ENCODE results near the gene SLC16A8. TPM values are rescaled to one million over a fixed set of nuclear protein-coding genes. Genes with fewer than 3 reads are reported as not detected.
"Not testable (repeated sequence)": the region's sequence is repeated elsewhere in the genome, so short reads cannot be mapped to it uniquely, and the experiment has no call there.

The SLC16A8 gene
- total RNA-seq, 1 experiment from 2014 or later, result 1.1 TPM

DNA sequence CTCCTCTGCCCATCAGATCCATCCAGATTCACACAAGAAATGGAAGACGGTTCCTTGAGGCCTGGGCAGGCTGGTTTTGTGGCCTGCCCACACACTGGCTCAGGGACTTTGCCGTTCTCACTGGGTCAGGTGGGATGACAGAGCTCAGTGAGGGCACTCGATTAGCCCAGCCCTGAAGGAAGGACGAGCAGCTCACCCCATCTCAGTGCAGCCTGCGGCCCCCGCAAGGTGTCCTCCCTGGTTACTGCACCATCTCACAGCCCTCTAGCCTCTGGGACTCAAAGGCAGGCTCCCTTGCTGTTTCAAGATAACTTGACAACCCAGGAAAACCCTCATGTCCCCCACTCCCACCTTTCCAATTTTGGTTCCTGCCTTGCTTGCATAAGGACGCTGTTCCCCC is 4.2 kb downstream of the SLC16A8 start:
- no peak overlapping the region for H3K56ac ChIP-seq (ENCODE audit: insufficient read length, low read depth, low read length)
- no peak overlapping the region for H2BK15ac ChIP-seq (ENCODE audit: low read depth, low read length)
- H4K8ac ChIP-seq (replicated peaks; ENCODE audit: insufficient read length, low read depth, low read length), result no peak overlapping the region
- Mint-ChIP-seq H3K9me3 (no peaks in the 10 kb centered on the region), H3K36me3 (ENCODE audit: insufficient read depth in 1 of 3, low read depth in 3 of 3) (peaks cover 0 to 11% (median 2%) of the 10 kb centered on the region in 3 experiments; a peak in 3 of 7 replicates), H3K4me1 (peaks cover 8 to 24% of the 10 kb centered on the region in 2 experiments), H3K4me3 (no peak overlapping the region), H3K27ac (no peak overlapping the region; a peak in 1 of 7 replicates), H3K27me3 (ENCODE audit: low read depth) (peaks cover 23% of the 10 kb centered on the region)
- H3T11ph ChIP-seq (ENCODE audit: low read length), result no peak overlapping the region
- H4K20me1 ChIP-seq (ENCODE audit: control insufficient read depth, insufficient read depth, insufficient read length), result no peaks in the 10 kb centered on the region
- no peak overlapping the region for H3K23ac ChIP-seq (ENCODE audit: insufficient read length, low read depth, low read length)
- no peak overlapping the region for H2BK5ac ChIP-seq (ENCODE audit: insufficient read length, low read length)
- no peak overlapping the region for H4K5ac ChIP-seq (ENCODE audit: insufficient read length, low read depth, low read length)
- H3K27me3 ChIP-seq (ENCODE audit: insufficient read depth, low read length), result peaks cover 5% of the 10 kb centered on the region; the same call in 1 of the 2 replicates
- H2BK120ac ChIP-seq (ENCODE audit: low read depth, low read length, poor library complexity, severe bottlenecking), result no peak overlapping the region
- DNase-seq, result no peak
- no peak overlapping the region for H2BK20ac ChIP-seq (ENCODE audit: low read depth, low read length, poor library complexity, severe bottlenecking)
- no peak overlapping the region for H3K4me2 ChIP-seq (ENCODE audit: insufficient read depth, insufficient read length, low read length)
- TF ChIP-seq, protein P1, sequence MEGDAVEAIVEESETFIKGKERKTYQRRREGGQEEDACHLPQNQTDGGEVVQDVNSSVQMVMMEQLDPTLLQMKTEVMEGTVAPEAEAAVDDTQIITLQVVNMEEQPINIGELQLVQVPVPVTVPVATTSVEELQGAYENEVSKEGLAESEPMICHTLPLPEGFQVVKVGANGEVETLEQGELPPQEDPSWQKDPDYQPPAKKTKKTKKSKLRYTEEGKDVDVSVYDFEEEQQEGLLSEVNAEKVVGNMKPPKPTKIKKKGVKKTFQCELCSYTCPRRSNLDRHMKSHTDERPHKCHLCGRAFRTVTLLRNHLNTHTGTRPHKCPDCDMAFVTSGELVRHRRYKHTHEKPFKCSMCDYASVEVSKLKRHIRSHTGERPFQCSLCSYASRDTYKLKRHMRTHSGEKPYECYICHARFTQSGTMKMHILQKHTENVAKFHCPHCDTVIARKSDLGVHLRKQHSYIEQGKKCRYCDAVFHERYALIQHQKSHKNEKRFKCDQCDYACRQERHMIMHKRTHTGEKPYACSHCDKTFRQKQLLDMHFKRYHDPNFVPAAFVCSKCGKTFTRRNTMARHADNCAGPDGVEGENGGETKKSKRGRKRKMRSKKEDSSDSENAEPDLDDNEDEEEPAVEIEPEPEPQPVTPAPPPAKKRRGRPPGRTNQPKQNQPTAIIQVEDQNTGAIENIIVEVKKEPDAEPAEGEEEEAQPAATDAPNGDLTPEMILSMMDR (conservative IDR thresholded peaks at IDR 0.05), result no peak
- no peak overlapping the region for H3K9ac ChIP-seq (ENCODE audit: extremely low read depth, insufficient read length, low read length)
- no peak overlapping the region for H4K91ac ChIP-seq (ENCODE audit: insufficient read length, low read depth, low read length)
- H3K4ac ChIP-seq (ENCODE audit: low read depth, low read length), result no peak overlapping the region
- H3K4me1 ChIP-seq (ENCODE audit: insufficient read depth, low read length), result no peaks in the 10 kb centered on the region; the same call in 1 of the 2 replicates
- no peaks in the 10 kb centered on the region for H3K79me1 ChIP-seq (ENCODE audit: insufficient read depth, low read depth, low read length, poor library complexity, severe bottlenecking)
- H2AFZ ChIP-seq (ENCODE audit: low read length), result no peak overlapping the region
- H3K79me2 ChIP-seq (ENCODE audit: insufficient read depth, low read length), result no peaks in the 10 kb centered on the region
- no peaks in the 10 kb centered on the region for H3K9me3 ChIP-seq (ENCODE audit: control insufficient read depth, low read depth, low read length)
- no peak overlapping the region for H3K27ac ChIP-seq (ENCODE audit: insufficient read length, low read depth, low read length)
- H2BK12ac ChIP-seq (ENCODE audit: insufficient read length, low read depth, low read length), result no peak overlapping the region
- H3K14ac ChIP-seq (ENCODE audit: insufficient read depth, low read length), result no peak overlapping the region
- no peaks in the 10 kb centered on the region for H3K23me2 ChIP-seq (ENCODE audit: insufficient read length, low read depth, low read length, poor library complexity, severe bottlenecking)
- no CpG with 5 or more reads among the region's 7 CpGs for WGBS (ENCODE audit: extremely low coverage, insufficient read length, low lambda C conversion rate)
- H2AK5ac ChIP-seq (ENCODE audit: insufficient read length, low read length), result no peak overlapping the region
- H3K18ac ChIP-seq (ENCODE audit: insufficient read length, low read depth, low read length), result no peak overlapping the region

DNA sequence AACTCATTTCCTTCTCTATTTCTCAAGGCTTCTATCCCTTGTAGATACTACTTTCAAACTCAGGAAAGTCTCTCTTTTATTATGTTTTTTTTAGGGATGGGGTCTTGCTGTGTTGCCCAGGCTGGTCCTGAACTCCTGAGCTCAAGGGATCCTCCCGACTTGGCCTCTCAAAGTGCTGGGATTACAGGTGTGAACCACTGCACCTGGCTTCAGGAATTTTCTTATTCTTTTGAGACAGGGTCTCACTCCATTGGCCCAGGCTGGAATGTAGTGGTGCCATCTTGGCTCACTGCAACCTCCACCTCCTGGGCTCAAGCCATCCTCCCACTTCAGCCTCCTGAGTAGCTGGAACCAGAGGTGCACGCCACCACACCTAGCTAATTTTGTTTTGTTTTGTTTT is 4.8 kb downstream of the SLC16A8 start:
- H3K18ac ChIP-seq (ENCODE audit: insufficient read length, low read depth, low read length); H3K4ac ChIP-seq (ENCODE audit: low read depth, low read length); H3K27ac Mint-ChIP-seq; H4K5ac ChIP-seq (ENCODE audit: insufficient read length, low read depth, low read length); H3K27me3 ChIP-seq (ENCODE audit: insufficient read depth, low read length); H3K14ac ChIP-seq (ENCODE audit: insufficient read depth, low read length); H2BK5ac ChIP-seq (ENCODE audit: insufficient read length, low read length); H4K8ac ChIP-seq (replicated peaks; ENCODE audit: insufficient read length, low read depth, low read length); H3K4me3 Mint-ChIP-seq; H2BK20ac ChIP-seq (ENCODE audit: low read depth, low read length, poor library complexity, severe bottlenecking); H2BK15ac ChIP-seq (ENCODE audit: low read depth, low read length); H3K79me2 ChIP-seq (ENCODE audit: insufficient read depth, low read length); H3K56ac ChIP-seq (ENCODE audit: insufficient read length, low read depth, low read length); DNase-seq; H3K4me1 ChIP-seq (ENCODE audit: insufficient read depth, low read length); H4K91ac ChIP-seq (ENCODE audit: insufficient read length, low read depth, low read length); H3K9ac ChIP-seq (ENCODE audit: extremely low read depth, insufficient read length, low read length); H3T11ph ChIP-seq (ENCODE audit: low read length); H2BK12ac ChIP-seq (ENCODE audit: insufficient read length, low read depth, low read length); H3K23me2 ChIP-seq (ENCODE audit: insufficient read length, low read depth, low read length, poor library complexity, severe bottlenecking); H3K23ac ChIP-seq (ENCODE audit: insufficient read length, low read depth, low read length); H3K9me3 ChIP-seq (ENCODE audit: control insufficient read depth, low read depth, low read length); H2AFZ ChIP-seq (ENCODE audit: low read length); H2BK120ac ChIP-seq (ENCODE audit: low read depth, low read length, poor library complexity, severe bottlenecking); H3K4me2 ChIP-seq (ENCODE audit: insufficient read depth, insufficient read length, low read length); H2AK5ac ChIP-seq (ENCODE audit: insufficient read length, low read length); H3K9me3 Mint-ChIP-seq; H3K79me1 ChIP-seq (ENCODE audit: insufficient read depth, low read depth, low read length, poor library complexity, severe bottlenecking); H4K20me1 ChIP-seq (ENCODE audit: control insufficient read depth, insufficient read depth, insufficient read length); H3K27ac ChIP-seq (ENCODE audit: insufficient read length, low read depth, low read length): not testable (repeated sequence)
- Mint-ChIP-seq H3K27me3 (ENCODE audit: low read depth) (peaks cover 23% of the 10 kb centered on the region), H3K36me3 (ENCODE audit: insufficient read depth in 1 of 3, low read depth in 3 of 3) (peaks cover 0 to 13% (median 3%) of the 10 kb centered on the region in 3 experiments; a peak in 3 of 7 replicates), H3K4me1 (peaks cover 4 to 19% of the 10 kb centered on the region in 2 experiments; a peak in 2 of 4 replicates)
- no CpG with 5 or more reads among the region's 2 CpGs for WGBS (ENCODE audit: extremely low coverage, insufficient read length, low lambda C conversion rate)
